Calu3 (cell line): ENCODE data around the gene CNNM2. TPM values are rescaled to one million over a fixed set of nuclear protein-coding genes. Genes with fewer than 3 reads are reported as not detected.

Experiments
- BruUV-seq: library from RNA; stranded (reverse); fragments of 400-500 nt; replicated peaks from 2 replicates; lab custom pipeline; 2021; lab: Mats Ljungman, UMichigan
- CTCF ChIA-PET: fragments of 300-600 bp; sonication (Branson Sonifier 250); formaldehyde crosslinking; loops from one replicate; lab custom pipeline; 2022; ENCODE audit warnings: antibody characterized with exemption; lab: Charles Lee
- DNase-seq: peaks from one replicate; pipeline ENCODE4 v3.0.0; 2022
- H3K27ac Mint-ChIP-seq: one replicate; pipeline ENCODE4 v1.8.0; 2022; ENCODE audit warnings: mixed read lengths; ENCODE audit not compliant: unreplicated experiment
- H3K27me3 Mint-ChIP-seq: one replicate; pipeline ENCODE4 v1.8.0; 2022; ENCODE audit warnings: mixed read lengths; ENCODE audit not compliant: unreplicated experiment
- H3K36me3 Mint-ChIP-seq: one replicate; pipeline ENCODE4 v1.8.0; 2022; ENCODE audit warnings: mild to moderate bottlenecking, moderate library complexity, mixed read lengths; ENCODE audit not compliant: insufficient read depth, unreplicated experiment
- H3K4me1 Mint-ChIP-seq: one replicate; pipeline ENCODE4 v1.8.0; 2022; ENCODE audit warnings: mild to moderate bottlenecking, low read depth, mixed read lengths; ENCODE audit not compliant: unreplicated experiment
- H3K4me3 Mint-ChIP-seq: one replicate; pipeline ENCODE4 v1.8.0; 2022; ENCODE audit warnings: mild to moderate bottlenecking, low read depth, moderate library complexity, mixed read lengths; ENCODE audit not compliant: unreplicated experiment
- H3K9me3 Mint-ChIP-seq: one replicate; pipeline ENCODE4 v1.8.0; 2022; ENCODE audit warnings: low read depth, mixed read lengths; ENCODE audit not compliant: unreplicated experiment
- intact Hi-C: fragments of 100-400 bp; cut with micrococcal nuclease; formaldehyde crosslinking; loops from one replicate; pipeline ENCODE4 v1.10.0; 2022; ENCODE audit not compliant: unreplicated experiment
- total RNA-seq: library from RNA; stranded (reverse); gene quantifications from 2 replicates; pipeline ENCODE4 v1.2.3, GENCODE V29; 2022
- TF ChIP-seq, protein P1 (sequence below): fragments of 200-600 bp; IDR thresholded peaks from one replicate; pipeline ENCODE4 v1.8.0; 2022; ENCODE audit warnings: antibody characterized with exemption; ENCODE audit not compliant: unreplicated experiment

Gene CNNM2
- total RNA-seq, 1 experiment from 2014 or later: 4.2 TPM

DNA sequence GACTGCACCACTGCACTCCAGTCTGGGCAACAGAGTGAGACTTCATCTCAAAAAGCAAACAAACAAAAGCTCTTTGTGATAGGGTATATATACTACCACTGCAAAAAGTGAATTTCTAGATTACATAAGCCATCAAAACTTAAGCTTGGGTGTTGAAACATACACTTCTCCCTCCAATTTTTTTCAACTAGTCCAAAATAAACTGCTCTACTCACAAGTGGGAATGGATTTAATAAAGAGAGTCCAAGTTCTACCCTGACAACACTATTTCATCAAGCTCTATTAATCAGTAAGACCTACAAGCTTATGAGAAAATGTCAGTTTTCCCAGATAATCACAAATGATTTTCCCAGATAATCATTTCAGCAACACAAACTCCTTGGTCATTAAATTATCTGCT lies 192.3 kb downstream of the CNNM2 start:
- Mint-ChIP-seq H3K9me3 (no peaks in the 10 kb centered on the region), H3K4me1 (no peaks in the 10 kb centered on the region), H3K4me3 (no peak overlapping the region), H3K27ac (no peak overlapping the region), H3K36me3 (peaks cover 8% of the 10 kb centered on the region), H3K27me3 (no peaks in the 10 kb centered on the region)
- intact Hi-C loops: loop anchor here (10.0 kb wide), 1 partner anchor 134 kb away; the partner anchor contains the start of gene RPEL1
- no peak for DNase-seq
- no TSS peak for BruUV-seq
- TF ChIP-seq, protein P1, sequence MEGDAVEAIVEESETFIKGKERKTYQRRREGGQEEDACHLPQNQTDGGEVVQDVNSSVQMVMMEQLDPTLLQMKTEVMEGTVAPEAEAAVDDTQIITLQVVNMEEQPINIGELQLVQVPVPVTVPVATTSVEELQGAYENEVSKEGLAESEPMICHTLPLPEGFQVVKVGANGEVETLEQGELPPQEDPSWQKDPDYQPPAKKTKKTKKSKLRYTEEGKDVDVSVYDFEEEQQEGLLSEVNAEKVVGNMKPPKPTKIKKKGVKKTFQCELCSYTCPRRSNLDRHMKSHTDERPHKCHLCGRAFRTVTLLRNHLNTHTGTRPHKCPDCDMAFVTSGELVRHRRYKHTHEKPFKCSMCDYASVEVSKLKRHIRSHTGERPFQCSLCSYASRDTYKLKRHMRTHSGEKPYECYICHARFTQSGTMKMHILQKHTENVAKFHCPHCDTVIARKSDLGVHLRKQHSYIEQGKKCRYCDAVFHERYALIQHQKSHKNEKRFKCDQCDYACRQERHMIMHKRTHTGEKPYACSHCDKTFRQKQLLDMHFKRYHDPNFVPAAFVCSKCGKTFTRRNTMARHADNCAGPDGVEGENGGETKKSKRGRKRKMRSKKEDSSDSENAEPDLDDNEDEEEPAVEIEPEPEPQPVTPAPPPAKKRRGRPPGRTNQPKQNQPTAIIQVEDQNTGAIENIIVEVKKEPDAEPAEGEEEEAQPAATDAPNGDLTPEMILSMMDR: no peak
- CTCF ChIA-PET: no interaction called here

DNA sequence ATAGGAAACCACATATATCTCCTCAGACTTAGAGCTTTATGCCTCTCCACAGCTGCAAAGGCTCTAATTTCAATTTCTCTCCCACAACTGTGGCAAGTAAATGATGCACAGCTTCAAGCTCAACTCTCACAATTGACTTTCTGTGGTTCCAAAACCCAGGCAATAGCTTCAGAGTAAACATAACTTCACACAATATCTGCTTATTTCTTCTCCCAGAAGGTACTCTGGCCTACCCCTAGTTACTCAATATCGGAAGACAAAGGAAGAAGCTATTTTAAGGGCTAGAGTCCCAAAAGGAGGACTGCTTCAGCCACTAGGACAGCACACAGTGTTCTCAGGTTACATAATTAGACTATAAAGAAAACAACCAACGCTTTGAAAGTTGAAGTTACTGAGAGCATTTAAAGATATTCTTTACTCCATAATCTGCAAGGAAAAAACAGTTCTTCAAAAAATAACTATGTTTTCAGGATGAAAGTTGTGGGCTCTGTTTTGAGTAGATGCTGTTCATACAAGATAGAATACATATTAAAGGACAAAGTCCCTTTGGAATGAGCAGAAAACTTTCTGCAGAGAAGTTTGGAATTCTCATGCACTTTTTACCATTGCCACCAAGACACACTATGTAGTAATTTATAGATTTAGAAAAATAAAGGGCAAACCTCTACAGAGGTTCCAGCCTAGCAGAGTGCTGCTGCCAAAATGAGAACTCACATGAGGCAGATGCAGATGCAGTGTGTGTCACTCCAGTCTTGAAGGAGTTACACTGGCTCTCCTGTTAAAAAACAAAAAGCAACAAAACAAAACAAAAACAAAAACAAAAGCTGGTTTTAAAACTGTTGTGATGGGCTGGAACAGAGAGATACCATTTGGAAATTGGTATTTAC lies 193.2 kb downstream of the CNNM2 start:
- Mint-ChIP-seq H3K4me1 (no peaks in the 10 kb centered on the region), H3K36me3 (peaks cover 8% of the 10 kb centered on the region), H3K27me3 (no peaks in the 10 kb centered on the region), H3K27ac (no peak overlapping the region), H3K9me3 (no peaks in the 10 kb centered on the region), H3K4me3 (no peak overlapping the region)
- intact Hi-C loops: loop anchor here (10.0 kb wide), 1 partner anchor 134 kb away; the partner anchor contains the start of gene RPEL1
- CTCF ChIA-PET: no interaction called here
- no peak for DNase-seq
- no TSS peak for BruUV-seq
- TF ChIP-seq, protein P1: no peak

DNA sequence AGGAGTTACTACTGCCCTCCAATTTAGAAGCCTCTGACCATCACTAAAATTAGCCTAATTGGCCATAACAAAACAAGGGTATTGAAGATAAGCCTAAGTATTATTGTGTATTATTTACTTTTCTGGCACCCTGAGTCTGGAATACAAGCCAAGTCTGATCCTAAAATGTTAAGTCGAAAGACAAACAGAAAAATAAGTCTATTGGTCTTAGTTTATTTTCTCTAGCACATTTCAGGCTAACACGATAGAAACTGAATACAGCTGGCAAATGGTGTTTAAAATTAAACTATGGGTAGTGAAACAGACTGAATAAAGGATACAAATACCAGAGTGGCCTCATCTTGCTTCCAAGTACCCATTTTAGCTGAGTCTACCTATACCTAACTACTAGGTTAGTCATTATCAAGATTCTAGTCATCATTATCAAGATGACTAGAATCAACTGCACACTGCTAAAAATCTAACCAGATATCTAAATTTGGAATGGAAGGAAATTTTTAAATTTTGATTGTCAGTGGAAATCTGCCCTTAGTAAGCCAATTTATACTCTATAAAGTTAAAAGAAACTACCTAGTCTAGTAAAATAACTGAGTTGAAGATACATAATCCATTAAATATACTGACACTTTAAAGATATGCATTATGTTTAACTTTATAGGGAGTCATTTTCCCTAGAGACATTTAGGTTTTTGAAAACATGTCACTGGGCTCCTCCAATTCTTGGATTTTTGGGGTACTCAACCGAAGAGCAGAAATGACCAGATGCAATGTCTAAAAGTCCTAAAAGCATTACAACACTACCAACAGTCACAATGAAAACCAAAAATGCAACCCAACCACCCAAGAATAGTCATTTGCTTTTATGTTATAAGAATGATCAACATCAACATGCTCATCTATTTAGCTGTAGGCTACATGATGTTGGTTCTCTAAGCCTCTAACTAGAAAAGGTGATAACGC lies 194.1 kb downstream of the CNNM2 start:
- Mint-ChIP-seq H3K9me3 (no peaks in the 10 kb centered on the region), H3K27ac (no peak overlapping the region), H3K27me3 (no peaks in the 10 kb centered on the region), H3K36me3 (peaks cover under 1% of the 10 kb centered on the region), H3K4me1 (no peaks in the 10 kb centered on the region), H3K4me3 (no peak overlapping the region)
- CTCF ChIA-PET: no interaction called here
- intact Hi-C loops: loop anchor here (10.0 kb wide), 1 partner anchor 133 kb away; the partner anchor contains the start of gene RPEL1
- no peak for DNase-seq
- no TSS peak for BruUV-seq
- TF ChIP-seq, protein P1: no peak

DNA sequence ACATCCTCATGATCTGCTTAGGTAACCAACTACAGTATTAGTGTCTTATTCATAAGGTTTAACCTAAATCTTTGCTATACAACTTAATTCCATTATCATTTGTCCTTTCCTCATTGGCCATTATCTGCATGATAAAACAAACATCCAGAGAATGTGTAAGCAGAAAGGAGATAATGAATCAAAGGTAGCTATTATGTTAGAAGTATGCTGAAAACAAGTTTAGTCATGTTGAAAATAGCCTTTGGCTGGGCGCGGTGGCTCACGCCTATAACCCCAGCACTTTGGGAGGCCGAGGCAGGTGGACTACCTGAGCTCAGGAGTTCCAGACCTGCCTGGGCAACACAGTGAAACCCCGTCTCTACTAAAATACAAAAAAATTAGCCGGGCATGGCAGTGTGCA lies 196.8 kb downstream of the CNNM2 start:
- BruUV-seq: no TSS peak

More for the DNA sequence above, 196.8 kb downstream of the CNNM2 start:
- H3K9me3 Mint-ChIP-seq: no peaks in the 10 kb centered on the region
- DNase-seq: peak; percentile 36
- CTCF ChIA-PET: interaction anchor here (0.7 to 1.0 kb wide), 2 partner anchors 124 to 132 kb away, joined by 3 to 4 read pairs; no protein-coding TSS in a partner anchor
- TF ChIP-seq, protein P1: no peak
- H3K4me3 Mint-ChIP-seq: no peak overlapping the region
- H3K27ac Mint-ChIP-seq: no peak overlapping the region
- H3K4me1 Mint-ChIP-seq: no peaks in the 10 kb centered on the region
- H3K27me3 Mint-ChIP-seq: no peaks in the 10 kb centered on the region
- intact Hi-C loops: loop anchor here (10.0 kb wide), 1 partner anchor 130 kb away; the partner anchor contains the start of gene RPEL1
- H3K36me3 Mint-ChIP-seq: no peaks in the 10 kb centered on the region
